ENCODE measurements around the gene FIBCD1. TPM values are rescaled to one million over a fixed set of nuclear protein-coding genes. Genes with fewer than 3 reads are reported as not detected.

FIBCD1 gene, protein sequence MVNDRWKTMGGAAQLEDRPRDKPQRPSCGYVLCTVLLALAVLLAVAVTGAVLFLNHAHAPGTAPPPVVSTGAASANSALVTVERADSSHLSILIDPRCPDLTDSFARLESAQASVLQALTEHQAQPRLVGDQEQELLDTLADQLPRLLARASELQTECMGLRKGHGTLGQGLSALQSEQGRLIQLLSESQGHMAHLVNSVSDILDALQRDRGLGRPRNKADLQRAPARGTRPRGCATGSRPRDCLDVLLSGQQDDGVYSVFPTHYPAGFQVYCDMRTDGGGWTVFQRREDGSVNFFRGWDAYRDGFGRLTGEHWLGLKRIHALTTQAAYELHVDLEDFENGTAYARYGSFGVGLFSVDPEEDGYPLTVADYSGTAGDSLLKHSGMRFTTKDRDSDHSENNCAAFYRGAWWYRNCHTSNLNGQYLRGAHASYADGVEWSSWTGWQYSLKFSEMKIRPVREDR
- 5.1 and 5.3 TPM in 2 replicates for total RNA-seq

DNA sequence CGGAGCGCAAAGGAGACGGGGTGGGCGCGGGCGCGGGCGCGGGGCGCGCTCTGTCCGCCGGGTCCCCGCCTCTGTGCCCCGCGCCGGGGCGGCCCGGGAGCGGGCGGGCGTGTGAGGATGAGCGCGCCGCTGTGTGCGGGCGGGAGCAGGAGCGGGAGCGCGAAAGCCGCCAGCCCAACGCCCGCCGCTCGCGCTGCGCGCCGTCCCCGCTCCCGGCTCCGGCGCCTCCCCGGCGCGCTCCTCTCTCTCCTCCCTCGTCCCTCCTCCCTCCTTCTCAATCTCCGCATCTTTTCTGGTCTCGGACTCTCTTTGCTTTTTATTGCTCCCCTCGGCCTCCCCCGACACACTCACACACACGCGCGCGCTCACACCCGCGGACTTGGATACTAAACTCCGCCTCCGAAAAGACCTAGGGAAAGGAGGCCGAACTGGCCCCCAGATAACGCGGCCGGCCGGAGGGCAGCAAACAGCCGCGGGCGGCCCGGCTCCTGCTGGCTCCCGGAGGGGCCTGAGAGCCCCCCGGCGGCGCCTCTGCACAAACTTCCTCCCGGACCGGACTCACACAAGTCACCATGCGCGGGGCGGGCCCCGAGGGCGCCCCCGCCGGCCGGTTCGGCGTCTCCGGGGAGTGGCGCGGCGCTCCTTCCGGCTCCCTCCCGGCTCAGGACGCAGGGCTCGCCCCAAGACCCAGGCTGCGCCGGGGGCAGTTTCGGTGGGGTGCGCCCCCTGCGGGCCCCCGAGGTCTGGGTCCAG, at the start of gene FIBCD1:
FIBCD1 (minus strand) TSS at position 596 of the 753 bp plus-strand sequence. CDS start 640 bp downstream, outside the sequence.
- peak within 1 kb of the TSS; percentile 77 for H3K4me2 ChIP-seq (ENCODE audit: insufficient read depth, low read length)
- H3K27me3 ChIP-seq (ENCODE audit: insufficient read depth, low read length) = peaks cover 28% of the 10 kb centered on the region
- TF ChIP-seq, protein P1, sequence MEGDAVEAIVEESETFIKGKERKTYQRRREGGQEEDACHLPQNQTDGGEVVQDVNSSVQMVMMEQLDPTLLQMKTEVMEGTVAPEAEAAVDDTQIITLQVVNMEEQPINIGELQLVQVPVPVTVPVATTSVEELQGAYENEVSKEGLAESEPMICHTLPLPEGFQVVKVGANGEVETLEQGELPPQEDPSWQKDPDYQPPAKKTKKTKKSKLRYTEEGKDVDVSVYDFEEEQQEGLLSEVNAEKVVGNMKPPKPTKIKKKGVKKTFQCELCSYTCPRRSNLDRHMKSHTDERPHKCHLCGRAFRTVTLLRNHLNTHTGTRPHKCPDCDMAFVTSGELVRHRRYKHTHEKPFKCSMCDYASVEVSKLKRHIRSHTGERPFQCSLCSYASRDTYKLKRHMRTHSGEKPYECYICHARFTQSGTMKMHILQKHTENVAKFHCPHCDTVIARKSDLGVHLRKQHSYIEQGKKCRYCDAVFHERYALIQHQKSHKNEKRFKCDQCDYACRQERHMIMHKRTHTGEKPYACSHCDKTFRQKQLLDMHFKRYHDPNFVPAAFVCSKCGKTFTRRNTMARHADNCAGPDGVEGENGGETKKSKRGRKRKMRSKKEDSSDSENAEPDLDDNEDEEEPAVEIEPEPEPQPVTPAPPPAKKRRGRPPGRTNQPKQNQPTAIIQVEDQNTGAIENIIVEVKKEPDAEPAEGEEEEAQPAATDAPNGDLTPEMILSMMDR (IDR thresholded peaks at IDR 0.05; ENCODE audit: extremely low read depth, low read depth, low read length) = no peak
- H3K36me3 ChIP-seq (ENCODE audit: insufficient read depth, low read length) = no peaks in the 10 kb centered on the region
- H3K79me2 ChIP-seq (ENCODE audit: insufficient read depth, low read length) = no peaks in the 10 kb centered on the region
- H3K27ac ChIP-seq (ENCODE audit: low read depth, low read length) = no peak within 1 kb of the TSS
- H3K4me1 ChIP-seq (ENCODE audit: insufficient read depth, low read length) = peaks cover 33% of the 10 kb centered on the region
- H3K9me3 ChIP-seq (ENCODE audit: low read depth, low read length) = no peaks in the 10 kb centered on the region
- peaks cover 5% of the 10 kb centered on the region for H4K20me1 ChIP-seq (ENCODE audit: insufficient read depth, low read length)
- DNase-seq (ENCODE audit: insufficient read length, low spot score, missing footprints) = no peak
- peak within 1 kb of the TSS; percentile 41 for H2AFZ ChIP-seq (ENCODE audit: low read length)
- peak within 1 kb of the TSS; percentile 69 for H3K4me3 ChIP-seq (ENCODE audit: insufficient read depth, low read length)

DNA sequence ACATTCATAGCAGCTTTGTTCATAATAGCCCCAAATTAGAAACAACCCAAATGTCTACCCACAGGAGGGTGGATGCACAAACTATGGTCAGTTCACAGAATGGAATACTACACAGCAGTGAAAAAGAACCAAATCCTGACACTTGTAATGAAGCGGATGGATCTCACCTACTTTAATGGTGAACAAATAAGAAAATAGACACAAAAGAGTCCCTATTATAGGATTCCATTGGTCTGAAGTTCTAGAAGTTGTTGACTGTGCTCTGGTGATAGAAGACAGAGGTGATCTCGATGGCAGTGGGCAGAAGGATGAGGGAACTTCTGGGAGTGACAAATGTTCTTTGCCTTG, 49.3 kb upstream of the FIBCD1 start:
- TF ChIP-seq, protein P1 (IDR thresholded peaks at IDR 0.05; ENCODE audit: extremely low read depth, low read depth, low read length) = no peak
- Histone ChIP-seq H4K20me1 (ENCODE audit: insufficient read depth, low read length) (no peaks in the 10 kb centered on the region), H3K36me3 (ENCODE audit: insufficient read depth, low read length) (no peaks in the 10 kb centered on the region), H2AFZ (ENCODE audit: low read length) (no peak overlapping the region), H3K27me3 (ENCODE audit: insufficient read depth, low read length) (peaks cover 40% of the 10 kb centered on the region), H3K79me2 (ENCODE audit: insufficient read depth, low read length) (no peaks in the 10 kb centered on the region), H3K27ac (ENCODE audit: low read depth, low read length) (no peak overlapping the region), H3K4me2 (ENCODE audit: insufficient read depth, low read length) (no peak overlapping the region), H3K9me3 (ENCODE audit: low read depth, low read length) (no peaks in the 10 kb centered on the region), H3K4me3 (ENCODE audit: insufficient read depth, low read length) (no peak overlapping the region), H3K4me1 (ENCODE audit: insufficient read depth, low read length) (no peaks in the 10 kb centered on the region)
- peak; percentile 57 for DNase-seq (ENCODE audit: insufficient read length, low spot score, missing footprints)

DNA sequence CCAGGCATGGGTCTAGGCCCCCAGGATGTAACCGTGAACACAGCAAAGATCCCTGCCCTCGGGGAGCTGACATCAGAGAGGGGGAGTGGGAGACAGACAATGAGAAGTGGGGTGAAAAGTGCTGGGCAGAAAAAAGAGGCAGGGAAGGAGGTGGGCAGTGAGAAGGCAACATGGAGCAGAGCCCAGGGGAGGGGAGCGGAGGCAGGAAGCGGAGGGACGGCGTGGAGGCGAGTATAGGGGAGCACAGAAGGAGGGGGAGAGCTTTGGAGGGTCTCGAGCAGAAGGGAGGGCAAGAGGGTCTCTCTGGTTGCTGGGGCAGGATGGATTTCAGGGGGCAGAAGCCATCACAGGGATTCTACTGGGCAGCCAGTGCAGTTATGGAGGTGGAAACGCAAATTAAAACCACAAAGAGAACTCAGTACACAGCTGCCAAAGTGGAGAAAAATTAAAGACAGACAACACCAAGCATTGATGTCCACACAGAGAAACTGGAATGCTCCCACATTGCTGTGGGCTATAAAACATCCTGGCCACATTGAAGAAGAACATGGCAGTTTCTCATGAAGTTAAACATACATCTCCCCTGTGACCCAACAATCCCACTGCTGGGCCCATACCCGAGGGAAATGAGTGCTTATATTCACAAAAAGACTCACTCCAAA, 48.8 kb upstream of the FIBCD1 start:
- Histone ChIP-seq H4K20me1 (ENCODE audit: insufficient read depth, low read length) (no peaks in the 10 kb centered on the region), H3K4me2 (ENCODE audit: insufficient read depth, low read length) (no peak overlapping the region), H3K4me1 (ENCODE audit: insufficient read depth, low read length) (no peaks in the 10 kb centered on the region), H3K27ac (ENCODE audit: low read depth, low read length) (no peak overlapping the region), H3K9me3 (ENCODE audit: low read depth, low read length) (no peaks in the 10 kb centered on the region), H3K79me2 (ENCODE audit: insufficient read depth, low read length) (no peaks in the 10 kb centered on the region), H3K36me3 (ENCODE audit: insufficient read depth, low read length) (no peaks in the 10 kb centered on the region), H3K27me3 (ENCODE audit: insufficient read depth, low read length) (peaks cover 40% of the 10 kb centered on the region), H3K4me3 (ENCODE audit: insufficient read depth, low read length) (no peak overlapping the region), H2AFZ (ENCODE audit: low read length) (no peak overlapping the region)
- TF ChIP-seq, protein P1 (IDR thresholded peaks at IDR 0.05; ENCODE audit: extremely low read depth, low read depth, low read length) = no peak
- DNase-seq (ENCODE audit: insufficient read length, low spot score, missing footprints) = peak; percentile 59
